ENCODE measurements around the gene SORCS2. TPM values are rescaled to one million over a fixed set of nuclear protein-coding genes. Genes with fewer than 3 reads are reported as not detected.

Gene SORCS2
- total RNA-seq, 1 donor from 2014 or later: 7.2 TPM

GRCh38 chr4:7722766-7723387, 530.5 kb downstream of the SORCS2 start:
- Histone ChIP-seq H3K4me3 (no peak overlapping the region), H3K36me3 (no peaks in the 10 kb centered on the region), H3K9me3 (no peaks in the 10 kb centered on the region), H3K4me1 (peaks cover 2% of the 10 kb centered on the region), H3K27ac (no peak overlapping the region), H3K27me3 (peaks cover 7% of the 10 kb centered on the region)
- TF ChIP-seq CTCF (IDR thresholded peaks at IDR 0.05): no peak
- no peak for DNase-seq
- ATAC-seq: no peak
- intact Hi-C loops (cut with DNase I): no loop called here

DNA sequence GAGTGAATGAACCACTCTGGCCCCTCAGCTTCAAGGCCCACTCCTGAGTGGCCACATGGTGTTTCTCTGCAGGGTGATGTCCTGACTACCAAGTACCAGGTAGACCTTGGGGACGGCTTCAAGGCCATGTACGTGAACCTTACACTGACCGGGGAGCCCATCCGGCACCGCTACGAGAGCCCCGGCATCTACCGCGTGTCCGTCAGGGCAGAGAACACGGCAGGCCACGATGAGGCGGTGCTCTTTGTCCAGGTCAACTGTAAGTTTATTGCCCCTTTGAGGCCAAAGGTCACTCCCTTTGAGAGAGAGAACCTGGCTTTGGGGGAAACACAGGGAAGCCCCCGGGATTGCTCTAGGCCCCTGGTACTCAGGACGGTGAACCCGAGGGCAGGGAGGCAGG, 531.3 kb downstream of the SORCS2 start:
- no peak for TF ChIP-seq CTCF (IDR thresholded peaks at IDR 0.05)
- intact Hi-C loops (cut with DNase I): no loop called here
- Histone ChIP-seq H3K4me3 (no peak overlapping the region), H3K36me3 (no peaks in the 10 kb centered on the region), H3K4me1 (peaks cover 2% of the 10 kb centered on the region), H3K9me3 (no peaks in the 10 kb centered on the region), H3K27me3 (peaks cover 7% of the 10 kb centered on the region), H3K27ac (no peak overlapping the region)
- DNase-seq (no peak), ATAC-seq (no peak)

GRCh38 chr4:7725951-7726350, 533.6 kb downstream of the SORCS2 start:
- H3K9me3 ChIP-seq: no peaks in the 10 kb centered on the region
- intact Hi-C loops (cut with DNase I): no loop called here
- no peaks in the 10 kb centered on the region for H3K4me1 ChIP-seq
- ATAC-seq: no peak
- DNase-seq: no peak
- H3K27me3 ChIP-seq: no peaks in the 10 kb centered on the region
- TF ChIP-seq CTCF (IDR thresholded peaks at IDR 0.05): no peak
- H3K36me3 ChIP-seq: no peaks in the 10 kb centered on the region
- H3K27ac ChIP-seq: no peak overlapping the region
- H3K4me3 ChIP-seq: no peak overlapping the region

GRCh38 chr4:7726665-7727413, 534.5 kb downstream of the SORCS2 start:
- TF ChIP-seq CTCF (IDR thresholded peaks at IDR 0.05): no peak
- H3K27me3 ChIP-seq: no peaks in the 10 kb centered on the region
- H3K4me1 ChIP-seq: no peaks in the 10 kb centered on the region
- no peaks in the 10 kb centered on the region for H3K9me3 ChIP-seq
- no peak overlapping the region for H3K27ac ChIP-seq
- no peaks in the 10 kb centered on the region for H3K36me3 ChIP-seq
- DNase-seq (no peak), ATAC-seq (no peak)
- intact Hi-C loops (cut with DNase I): no loop called here
- no peak overlapping the region for H3K4me3 ChIP-seq

DNA sequence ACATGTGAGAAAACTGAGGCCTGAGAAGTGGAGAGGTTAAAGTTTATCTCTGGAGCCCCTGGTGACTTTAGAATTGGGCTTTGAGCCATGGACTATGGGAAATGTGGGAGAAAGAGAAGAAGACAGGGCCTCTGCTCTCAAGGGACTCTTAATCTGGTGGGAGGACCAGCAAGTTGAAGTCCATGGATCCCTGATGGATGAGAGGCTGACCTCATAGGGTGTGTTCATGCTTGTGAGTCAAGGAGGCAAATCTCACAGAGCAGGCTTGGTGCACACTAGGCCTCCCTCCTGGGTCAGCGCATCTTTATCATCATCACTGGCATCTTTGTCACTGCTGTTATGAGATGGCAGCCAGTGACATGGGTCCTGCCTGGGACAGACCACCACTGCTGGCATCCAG, 535.4 kb downstream of the SORCS2 start:
- DNase-seq: no peak
- ATAC-seq: no peak
- intact Hi-C loops (cut with DNase I): no loop called here

More for the DNA sequence above, 535.4 kb downstream of the SORCS2 start:
- Histone ChIP-seq H3K4me3 (no peak overlapping the region), H3K9me3 (no peaks in the 10 kb centered on the region), H3K4me1 (no peaks in the 10 kb centered on the region), H3K27me3 (no peaks in the 10 kb centered on the region), H3K36me3 (no peaks in the 10 kb centered on the region), H3K27ac (no peak overlapping the region)
- no peak for TF ChIP-seq CTCF (IDR thresholded peaks at IDR 0.05)
